Astrocyte (in vitro differentiated cells and primary cell): ENCODE measurements around the gene HSPA12B.

Experiments
- EZH2 ChIP-seq: IDR thresholded peaks from 2 replicates; pipeline ENCODE4 v1.6.1; 2012; ENCODE audit warnings: mild to moderate bottlenecking, low read length, inconsistent platforms; ENCODE audit not compliant: insufficient read depth
- TF ChIP-seq, protein P1 (sequence below): IDR thresholded peaks from 2 replicates; pipeline ENCODE4 v1.5.1; 2011; ENCODE audit warnings: low read depth, mild to moderate bottlenecking, inconsistent platforms, low read length, moderate library complexity; ENCODE audit not compliant: insufficient read depth

DNA sequence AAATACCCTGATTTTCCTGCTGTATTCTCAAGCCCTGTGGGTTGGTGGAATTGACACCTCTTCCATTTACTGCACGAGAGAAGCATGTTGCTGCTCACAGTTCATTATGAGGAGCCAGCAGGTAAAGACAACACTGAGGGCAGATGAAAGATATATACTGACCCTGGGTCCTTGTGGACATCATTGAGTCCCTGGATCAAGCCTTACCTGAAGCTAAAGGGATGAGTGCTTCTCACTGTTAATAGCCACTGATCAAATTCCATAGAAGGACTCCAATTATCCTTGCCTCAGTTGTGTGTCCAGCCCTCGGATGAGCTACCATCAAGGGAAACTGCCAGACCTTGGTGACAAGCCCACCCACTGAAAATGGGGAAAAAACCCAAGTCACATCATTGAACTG is 12.4 kb upstream of the HSPA12B start:
- TF ChIP-seq, protein P1, sequence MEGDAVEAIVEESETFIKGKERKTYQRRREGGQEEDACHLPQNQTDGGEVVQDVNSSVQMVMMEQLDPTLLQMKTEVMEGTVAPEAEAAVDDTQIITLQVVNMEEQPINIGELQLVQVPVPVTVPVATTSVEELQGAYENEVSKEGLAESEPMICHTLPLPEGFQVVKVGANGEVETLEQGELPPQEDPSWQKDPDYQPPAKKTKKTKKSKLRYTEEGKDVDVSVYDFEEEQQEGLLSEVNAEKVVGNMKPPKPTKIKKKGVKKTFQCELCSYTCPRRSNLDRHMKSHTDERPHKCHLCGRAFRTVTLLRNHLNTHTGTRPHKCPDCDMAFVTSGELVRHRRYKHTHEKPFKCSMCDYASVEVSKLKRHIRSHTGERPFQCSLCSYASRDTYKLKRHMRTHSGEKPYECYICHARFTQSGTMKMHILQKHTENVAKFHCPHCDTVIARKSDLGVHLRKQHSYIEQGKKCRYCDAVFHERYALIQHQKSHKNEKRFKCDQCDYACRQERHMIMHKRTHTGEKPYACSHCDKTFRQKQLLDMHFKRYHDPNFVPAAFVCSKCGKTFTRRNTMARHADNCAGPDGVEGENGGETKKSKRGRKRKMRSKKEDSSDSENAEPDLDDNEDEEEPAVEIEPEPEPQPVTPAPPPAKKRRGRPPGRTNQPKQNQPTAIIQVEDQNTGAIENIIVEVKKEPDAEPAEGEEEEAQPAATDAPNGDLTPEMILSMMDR = no peak
- no peak for TF ChIP-seq EZH2
